HCT116 (cell line): ENCODE results near the gene BRD2. TPM values are rescaled to one million over a fixed set of nuclear protein-coding genes. Genes with fewer than 3 reads are reported as not detected.

ENCODE experiments used
- ATAC-seq: fragments of 200-7000 bp; cut with Tn5 transposase; 2 replicates; pipeline ENCODE4 v1.9.1; 2020; ENCODE audit warnings: mild to moderate bottlenecking, moderate library complexity
- BruUV-seq: library from RNA; stranded (reverse); fragments of 400-500 nt; replicated peaks from 2 replicates; lab custom pipeline; 2021; lab: Mats Ljungman, UMichigan
- CTCF ChIA-PET: fragments of 300-600 bp; sonication (Branson Sonifier 250); formaldehyde crosslinking; loops from one replicate; lab custom pipeline; 2021; ENCODE audit warnings: antibody characterized with exemption; lab: Charles Lee
- POLR2A ChIA-PET: fragments of 300-600, 350-600 bp; sonication (Branson Sonifier 250); formaldehyde crosslinking; loops from one replicate; lab custom pipeline; 2021; ENCODE audit warnings: antibody characterized with exemption; lab: Charles Lee
- RAD21 ChIA-PET, 2 experiments: fragments of 300-600 bp; sonication (Branson Sonifier 250); formaldehyde crosslinking; loops; one replicate each; lab custom pipeline; 2023; ENCODE audit warnings: low total read pairs in 2 of 2; ENCODE audit not compliant: uncharacterized antibody in 2 of 2, unreplicated experiment in 2 of 2, low non-redundant PET in 1 of 2; lab: Charles Lee
- DNase-seq: peaks from one replicate; pipeline ENCODE4 v3.0.0-alpha.2; 2010; ENCODE audit warnings: low read depth, low spot score
- H2AFZ ChIP-seq: fragments of 200-600 bp; shearing (Covaris generic), sonication (generic); 2 replicates; pipeline ENCODE4 v1.6.1; 2017; ENCODE audit warnings: low read depth, mixed run types, mixed read lengths, antibody characterized with exemption, low read length; ENCODE audit not compliant: poor library complexity, severe bottlenecking
- H3K27ac ChIP-seq: 2 replicates; pipeline ENCODE4 v1.5.1; 2012; ENCODE audit warnings: low read depth, low read length
- H3K27me3 ChIP-seq: fragments of 200-600 bp; sonication (generic); 2 replicates; pipeline ENCODE4 v1.6.1; 2016; ENCODE audit warnings: mixed run types, low read length, mixed read lengths; ENCODE audit not compliant: insufficient read depth
- H3K36me3 ChIP-seq, 2 experiments: fragments of 200-500 bp in 1 of 2; fragments of 200-600 bp in 1 of 2; sonication (Bioruptor generic) in 1 of 2; sonication (generic) in 1 of 2; 2 replicates each; pipeline versions ENCODE4 v1.5.1 to v1.6.1; 2014 to 2016; ENCODE audit warnings: low read length in 2 of 2, inconsistent platforms in 1 of 2, mixed read lengths in 1 of 2, mixed run types in 1 of 2; ENCODE audit not compliant: insufficient read depth in 2 of 2, control insufficient read depth in 1 of 2
- H3K4me1 ChIP-seq, 2 experiments: fragments of 200-600 bp in 1 of 2; sonication (generic) in 1 of 2; 2 replicates each; pipeline versions ENCODE4 v1.5.1 to v1.6.1; 2012 to 2017; ENCODE audit warnings: low read length in 2 of 2, inconsistent platforms in 1 of 2, mild to moderate bottlenecking in 1 of 2, mixed read lengths in 1 of 2, mixed run types in 1 of 2, moderate library complexity in 1 of 2; ENCODE audit not compliant: insufficient read depth in 2 of 2, control insufficient read depth in 1 of 2
- H3K4me2 ChIP-seq: fragments of 200-600 bp; sonication (generic); 2 replicates; pipeline ENCODE4 v1.6.1; 2017; ENCODE audit warnings: mixed run types, low read length, mixed read lengths
- H3K4me3 ChIP-seq, 2 experiments: fragments of 200-600 bp in 1 of 2; sonication (generic) in 1 of 2; replicated peaks in 1 of 2; 2 replicates each; pipeline ENCODE4 v1.5.1; 2011 to 2016; ENCODE audit warnings: low read length in 2 of 2, control low read depth in 1 of 2, low read depth in 1 of 2, mild to moderate bottlenecking in 1 of 2, mixed read lengths in 1 of 2, mixed run types in 1 of 2
- H3K79me2 ChIP-seq: fragments of 200-600 bp; sonication (generic); 2 replicates; pipeline ENCODE4 v1.6.1; 2017; ENCODE audit warnings: mild to moderate bottlenecking, mixed run types, low read length, moderate library complexity, mixed read lengths; ENCODE audit not compliant: insufficient read depth
- H3K9ac ChIP-seq: fragments of 200-600 bp; sonication (generic); 2 replicates; pipeline ENCODE4 v1.6.1; 2016; ENCODE audit warnings: low read length, mixed read lengths
- H3K9me2 ChIP-seq: fragments of 200-600 bp; sonication (generic), shearing (Covaris generic); 2 replicates; pipeline ENCODE4 v1.6.1; 2017; ENCODE audit warnings: mixed run types, mild to moderate bottlenecking, moderate library complexity; ENCODE audit not compliant: insufficient read depth
- H3K9me3 ChIP-seq, 2 experiments: fragments of 200-500 bp in 1 of 2; fragments of 200-600 bp in 1 of 2; sonication (Bioruptor generic) in 1 of 2; sonication (generic) in 1 of 2; 2 replicates each; pipeline ENCODE4 v1.6.1; 2014 to 2017; ENCODE audit warnings: low read length in 2 of 2, mixed read lengths in 2 of 2, inconsistent platforms in 1 of 2, low read depth in 1 of 2, mild to moderate bottlenecking in 1 of 2, mixed run types in 1 of 2, moderate library complexity in 1 of 2; ENCODE audit not compliant: control insufficient read depth in 1 of 2, insufficient read depth in 1 of 2
- H4K20me1 ChIP-seq: fragments of 200-600 bp; sonication (generic), shearing (Covaris generic); 2 replicates; pipeline ENCODE4 v1.6.1; 2017; ENCODE audit warnings: mixed run types, mild to moderate bottlenecking, moderate library complexity; ENCODE audit not compliant: insufficient read depth
- CBX3 ChIP-seq: IDR thresholded peaks from 2 replicates; pipeline ENCODE4 v1.6.1; 2012; ENCODE audit warnings: low read depth
- CEBPB ChIP-seq: IDR thresholded peaks from 2 replicates; pipeline ENCODE4 v1.6.1; 2012; ENCODE audit warnings: low read depth
- EGR1 ChIP-seq: IDR thresholded peaks from 2 replicates; pipeline ENCODE4 v1.6.1; 2012; ENCODE audit warnings: low read depth
- EZH2 ChIP-seq: fragments of 200-600 bp; sonication (generic); IDR thresholded peaks from 2 replicates; pipeline ENCODE4 v1.6.1; 2017; ENCODE audit warnings: antibody characterized with exemption, mixed run types
- FOSL1 ChIP-seq: IDR thresholded peaks from 2 replicates; pipeline ENCODE4 v1.6.1; 2012; ENCODE audit warnings: low read depth
- SIN3A ChIP-seq: IDR thresholded peaks from 2 replicates; pipeline ENCODE4 v1.6.1; 2012; ENCODE audit warnings: low read depth
- SP1 ChIP-seq: IDR thresholded peaks from 2 replicates; pipeline ENCODE4 v1.6.1; 2012; ENCODE audit warnings: low read depth
- TCF7L2 ChIP-seq: IDR thresholded peaks from 2 replicates; pipeline ENCODE4 v1.7.0; 2011; ENCODE audit warnings: borderline replicate concordance, inconsistent platforms; ENCODE audit not compliant: insufficient read depth, insufficient read length; ENCODE audit errors: extremely low read depth
- YY1 ChIP-seq: IDR thresholded peaks from 2 replicates; pipeline ENCODE4 v1.6.1; 2011; ENCODE audit warnings: low read length, low read depth, moderate library complexity, mild to moderate bottlenecking; ENCODE audit not compliant: insufficient replicate concordance; ENCODE audit errors: extremely low read depth
- ZNF274 ChIP-seq: fragments of 200-500 bp; sonication (Bioruptor generic); IDR thresholded peaks from 2 replicates; pipeline ENCODE4 v1.6.1; 2014; ENCODE audit warnings: mild to moderate bottlenecking, low read depth, low read length, inconsistent platforms
- intact Hi-C: fragments of 100-400 bp; cut with micrococcal nuclease; formaldehyde crosslinking; loops from 2 replicates; pipeline ENCODE4 v1.10.0; 2022
- total RNA-seq: library from RNA; stranded (reverse); gene quantifications from one replicate; pipeline ENCODE4 v1.2.1, GENCODE V29; 2021; ENCODE audit not compliant: unreplicated experiment
- TF ChIP-seq, protein P1 (sequence below), 3 experiments: fragments of 200-600 bp in 1 of 3; sonication (generic) in 1 of 3; IDR thresholded peaks in 2 of 3; conservative IDR thresholded peaks in 1 of 3; 2 replicates each; pipeline ENCODE4 v1.5.1; 2012 to 2017; ENCODE audit warnings: low read depth in 2 of 3, low read length in 2 of 3, antibody characterized with exemption in 1 of 3, borderline replicate concordance in 1 of 3, control low read depth in 1 of 3, mild to moderate bottlenecking in 1 of 3, mixed read lengths in 1 of 3, mixed run types in 1 of 3, moderate library complexity in 1 of 3; ENCODE audit not compliant: insufficient read depth in 1 of 3
- TF ChIP-seq, protein P2 (sequence below): IDR thresholded peaks from 2 replicates; pipeline ENCODE4 v1.6.1; 2012; ENCODE audit warnings: low read depth

Gene BRD2
- total RNA-seq, 1 experiment from 2014 or later, result 260 TPM

DNA sequence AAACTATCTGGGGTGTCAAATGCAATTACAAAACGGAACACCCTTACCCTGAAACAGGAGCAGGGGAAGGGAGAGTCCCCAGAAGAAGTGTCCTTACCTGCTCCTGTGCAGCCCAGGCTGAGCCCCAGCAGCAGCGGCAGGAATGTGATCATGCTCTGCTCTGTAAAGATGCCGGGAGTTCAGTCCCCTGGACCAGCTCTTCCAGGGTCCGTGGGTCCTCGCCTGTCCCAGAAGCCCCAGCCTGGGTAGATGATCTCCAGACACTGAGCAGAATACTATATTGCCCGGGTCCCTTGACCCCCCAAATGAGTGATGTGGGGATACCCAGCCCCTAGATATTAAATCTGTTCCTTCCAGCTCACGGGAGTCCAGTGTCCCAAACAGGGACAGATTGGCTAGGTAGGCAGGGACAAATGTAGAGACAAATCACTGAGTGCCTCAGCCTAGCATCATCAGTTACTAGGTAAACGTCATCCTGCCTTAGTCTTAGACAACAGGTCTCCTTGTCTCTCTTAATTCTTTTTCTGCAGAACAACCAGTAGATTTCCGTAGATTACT, 27.7 kb upstream of the BRD2 start, which contains the start of gene HLA-DMB:
HLA-DMB (minus strand) TSS at position 373 of the 558 bp plus-strand sequence; CDS start at position 152, 221 bp downstream.
- H3K9ac ChIP-seq, result peak within 1 kb of the TSS; percentile 36; the same call in 1 of the 2 replicates
- H3K4me3 ChIP-seq, result peak within 1 kb of the TSS; percentile 30 to 41
- ChIA-PET POLR2A (interaction anchor here (0.6 to 5.1 kb wide), 5 partner anchors 12 to 65 kb away, joined by 3 to 52 read pairs (median 3); partner anchors contain the start of genes BRD2 and HLA-DMA), RAD21 (interaction anchor here in 1 of 2 experiments (0.6 kb wide), 1 partner anchor 102 kb away, joined by 3 read pairs; the partner anchor contains the start of gene TAP2), CTCF (interaction anchor here (0.7 to 2.5 kb wide), 6 partner anchors 8 to 73 kb away, joined by 3 to 13 read pairs (median 6); partner anchors contain the start of gene HLA-DMA)
- peak; percentile 75 for DNase-seq
- H3K27ac ChIP-seq, result no peak within 1 kb of the TSS
- TF ChIP-seq CBX3 (no peak), ZNF274 (no peak), SIN3A (no peak), SP1 (0 out of 2 replicates have a peak, but pooled peaks have one; percentile 20)
- peak within 1 kb of the TSS; percentile 80 for H2AFZ ChIP-seq
- peak within 1 kb of the TSS; percentile 60 for H3K4me2 ChIP-seq
- no peaks in the 10 kb centered on the region for H3K79me2 ChIP-seq
- no peaks in the 10 kb centered on the region for H3K9me2 ChIP-seq
- no TSS peak for BruUV-seq
- H4K20me1 ChIP-seq, result no peaks in the 10 kb centered on the region
- H3K36me3 ChIP-seq, result no peaks in the 10 kb centered on the region
- no peaks in the 10 kb centered on the region for H3K9me3 ChIP-seq
- H3K27me3 ChIP-seq, result no peaks in the 10 kb centered on the region
- peaks cover 4 to 12% of the 10 kb centered on the region in 2 experiments; a peak in 2 of 4 replicates for H3K4me1 ChIP-seq
- intact Hi-C loops, result no loop called here
- ATAC-seq, result peak; percentile 100

DNA sequence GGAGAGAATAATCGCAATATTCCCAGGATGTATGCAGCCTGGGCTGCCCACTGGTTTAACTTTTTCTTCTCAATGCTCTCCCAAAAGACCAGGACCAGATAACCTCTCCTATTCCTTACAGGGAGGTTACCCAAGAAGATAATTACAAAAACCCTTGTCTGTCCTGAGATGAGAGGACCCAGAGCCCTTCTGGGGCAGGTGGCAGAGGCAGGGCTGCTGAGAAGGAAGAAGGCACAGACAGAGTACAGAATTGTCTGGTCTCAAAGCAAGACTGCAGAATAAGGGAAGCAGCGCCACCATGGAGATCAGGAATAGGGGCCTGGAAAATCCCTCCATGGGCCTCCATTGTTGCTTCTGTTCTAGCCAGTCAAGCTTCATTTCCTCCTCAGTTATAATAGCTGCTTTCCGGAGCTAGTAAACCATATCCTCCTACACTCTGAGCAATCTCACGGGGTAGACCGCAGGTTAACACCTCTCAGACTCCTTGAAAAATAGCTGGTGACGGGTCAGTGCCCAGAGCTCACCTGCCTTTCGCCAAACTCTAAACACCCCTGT, 27.1 kb upstream of the BRD2 start:
- H4K20me1 ChIP-seq, result no peaks in the 10 kb centered on the region
- ChIA-PET POLR2A (interaction anchor here (1.1 to 5.1 kb wide), 4 partner anchors 12 to 37 kb away, joined by 3 to 52 read pairs (median 4); partner anchors contain the start of genes BRD2 and HLA-DMA), RAD21 (no interaction called here), CTCF (interaction anchor here (1.2 to 4.5 kb wide), 5 partner anchors 8 to 73 kb away, joined by 6 to 33 read pairs (median 7); partner anchors contain the start of gene HLA-DMA)
- peak overlapping the region; percentile 60 for H3K4me2 ChIP-seq
- H3K36me3 ChIP-seq, result no peaks in the 10 kb centered on the region
- no peaks in the 10 kb centered on the region for H3K9me3 ChIP-seq
- H3K9ac ChIP-seq, result no peak overlapping the region
- H3K4me3 ChIP-seq, result no peak overlapping the region
- peak overlapping the region; percentile 80 for H2AFZ ChIP-seq
- BruUV-seq, result no TSS peak
- ATAC-seq (peak; percentile 38), DNase-seq (no peak)
- H3K79me2 ChIP-seq, result no peaks in the 10 kb centered on the region
- intact Hi-C loops, result no loop called here
- no peaks in the 10 kb centered on the region for H3K9me2 ChIP-seq
- peaks cover 4 to 12% of the 10 kb centered on the region in 2 experiments; a peak in 2 of 4 replicates for H3K4me1 ChIP-seq
- H3K27ac ChIP-seq, result no peak overlapping the region
- H3K27me3 ChIP-seq, result no peaks in the 10 kb centered on the region
- TF ChIP-seq CEBPB (no peak), YY1 (no peak), EGR1 (no peak), FOSL1 (no peak), TCF7L2 (no peak), EZH2 (no peak), CBX3 (no peak), SP1 (no peak)
- TF ChIP-seq, protein P1, sequence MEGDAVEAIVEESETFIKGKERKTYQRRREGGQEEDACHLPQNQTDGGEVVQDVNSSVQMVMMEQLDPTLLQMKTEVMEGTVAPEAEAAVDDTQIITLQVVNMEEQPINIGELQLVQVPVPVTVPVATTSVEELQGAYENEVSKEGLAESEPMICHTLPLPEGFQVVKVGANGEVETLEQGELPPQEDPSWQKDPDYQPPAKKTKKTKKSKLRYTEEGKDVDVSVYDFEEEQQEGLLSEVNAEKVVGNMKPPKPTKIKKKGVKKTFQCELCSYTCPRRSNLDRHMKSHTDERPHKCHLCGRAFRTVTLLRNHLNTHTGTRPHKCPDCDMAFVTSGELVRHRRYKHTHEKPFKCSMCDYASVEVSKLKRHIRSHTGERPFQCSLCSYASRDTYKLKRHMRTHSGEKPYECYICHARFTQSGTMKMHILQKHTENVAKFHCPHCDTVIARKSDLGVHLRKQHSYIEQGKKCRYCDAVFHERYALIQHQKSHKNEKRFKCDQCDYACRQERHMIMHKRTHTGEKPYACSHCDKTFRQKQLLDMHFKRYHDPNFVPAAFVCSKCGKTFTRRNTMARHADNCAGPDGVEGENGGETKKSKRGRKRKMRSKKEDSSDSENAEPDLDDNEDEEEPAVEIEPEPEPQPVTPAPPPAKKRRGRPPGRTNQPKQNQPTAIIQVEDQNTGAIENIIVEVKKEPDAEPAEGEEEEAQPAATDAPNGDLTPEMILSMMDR (IDR thresholded peaks at IDR 0.05 in 2 of 3, conservative IDR thresholded peaks at IDR 0.05 in 1 of 3; ENCODE audit: borderline replicate concordance in 1 of 3, insufficient read depth in 1 of 3, low read depth in 2 of 3, low read length in 2 of 3), result no peak
- TF ChIP-seq, protein P2, sequence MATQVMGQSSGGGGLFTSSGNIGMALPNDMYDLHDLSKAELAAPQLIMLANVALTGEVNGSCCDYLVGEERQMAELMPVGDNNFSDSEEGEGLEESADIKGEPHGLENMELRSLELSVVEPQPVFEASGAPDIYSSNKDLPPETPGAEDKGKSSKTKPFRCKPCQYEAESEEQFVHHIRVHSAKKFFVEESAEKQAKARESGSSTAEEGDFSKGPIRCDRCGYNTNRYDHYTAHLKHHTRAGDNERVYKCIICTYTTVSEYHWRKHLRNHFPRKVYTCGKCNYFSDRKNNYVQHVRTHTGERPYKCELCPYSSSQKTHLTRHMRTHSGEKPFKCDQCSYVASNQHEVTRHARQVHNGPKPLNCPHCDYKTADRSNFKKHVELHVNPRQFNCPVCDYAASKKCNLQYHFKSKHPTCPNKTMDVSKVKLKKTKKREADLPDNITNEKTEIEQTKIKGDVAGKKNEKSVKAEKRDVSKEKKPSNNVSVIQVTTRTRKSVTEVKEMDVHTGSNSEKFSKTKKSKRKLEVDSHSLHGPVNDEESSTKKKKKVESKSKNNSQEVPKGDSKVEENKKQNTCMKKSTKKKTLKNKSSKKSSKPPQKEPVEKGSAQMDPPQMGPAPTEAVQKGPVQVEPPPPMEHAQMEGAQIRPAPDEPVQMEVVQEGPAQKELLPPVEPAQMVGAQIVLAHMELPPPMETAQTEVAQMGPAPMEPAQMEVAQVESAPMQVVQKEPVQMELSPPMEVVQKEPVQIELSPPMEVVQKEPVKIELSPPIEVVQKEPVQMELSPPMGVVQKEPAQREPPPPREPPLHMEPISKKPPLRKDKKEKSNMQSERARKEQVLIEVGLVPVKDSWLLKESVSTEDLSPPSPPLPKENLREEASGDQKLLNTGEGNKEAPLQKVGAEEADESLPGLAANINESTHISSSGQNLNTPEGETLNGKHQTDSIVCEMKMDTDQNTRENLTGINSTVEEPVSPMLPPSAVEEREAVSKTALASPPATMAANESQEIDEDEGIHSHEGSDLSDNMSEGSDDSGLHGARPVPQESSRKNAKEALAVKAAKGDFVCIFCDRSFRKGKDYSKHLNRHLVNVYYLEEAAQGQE, result no peak
